H9 (cell line): ENCODE measurements around the gene GPR176. TPM values are rescaled to one million over a fixed set of nuclear protein-coding genes. Genes with fewer than 3 reads are reported as not detected.

ENCODE experiments used
- DNase-seq: peaks from one replicate; pipeline ENCODE4 v3.0.0-alpha.2; 2017
- H2AFZ ChIP-seq: one replicate; pipeline ENCODE4 v1.6.1; 2013; ENCODE audit warnings: mild to moderate bottlenecking, low read length, control low read depth, moderate library complexity
- H2AK5ac ChIP-seq: 2 replicates; pipeline ENCODE4 v1.6.1; 2013; ENCODE audit warnings: low read length, control low read depth, mixed read lengths; ENCODE audit not compliant: insufficient read length
- H2BK120ac ChIP-seq: one replicate; pipeline ENCODE4 v1.6.1; 2013; ENCODE audit warnings: low read depth, mild to moderate bottlenecking, low read length, control low read depth, inconsistent platforms; ENCODE audit not compliant: poor library complexity, severe bottlenecking
- H2BK12ac ChIP-seq: 2 replicates; pipeline ENCODE4 v1.6.1; 2013; ENCODE audit warnings: low read length, control low read depth, mixed read lengths, low read depth; ENCODE audit not compliant: insufficient read length
- H2BK15ac ChIP-seq: 2 replicates; pipeline ENCODE4 v1.6.1; 2013; ENCODE audit warnings: low read depth, low read length, control low read depth
- H2BK20ac ChIP-seq: one replicate; pipeline ENCODE4 v1.6.1; 2013; ENCODE audit warnings: low read depth, mild to moderate bottlenecking, low read length, control low read depth, inconsistent platforms; ENCODE audit not compliant: poor library complexity, severe bottlenecking
- H2BK5ac ChIP-seq: 2 replicates; pipeline ENCODE4 v1.6.1; 2013; ENCODE audit warnings: low read length, control low read depth, mixed read lengths; ENCODE audit not compliant: insufficient read length
- H3K14ac ChIP-seq: 2 replicates; pipeline ENCODE4 v1.6.1; 2013; ENCODE audit warnings: low read length, control low read depth; ENCODE audit not compliant: insufficient read depth
- H3K18ac ChIP-seq: 2 replicates; pipeline ENCODE4 v1.6.1; 2013; ENCODE audit warnings: low read depth, mild to moderate bottlenecking, mixed read lengths, low read length, control low read depth; ENCODE audit not compliant: insufficient read length
- H3K23ac ChIP-seq: 2 replicates; pipeline ENCODE4 v1.6.1; 2013; ENCODE audit warnings: low read length, control low read depth, mixed read lengths, low read depth; ENCODE audit not compliant: insufficient read length
- H3K23me2 ChIP-seq: 2 replicates; pipeline ENCODE4 v1.6.1; 2013; ENCODE audit warnings: low read depth, mild to moderate bottlenecking, mixed read lengths, low read length, control low read depth; ENCODE audit not compliant: insufficient read length, poor library complexity, severe bottlenecking
- H3K27ac ChIP-seq: 2 replicates; pipeline ENCODE4 v1.5.1; 2013; ENCODE audit warnings: low read length, control low read depth, mixed read lengths, low read depth; ENCODE audit not compliant: insufficient read length
- H3K27me3 ChIP-seq: 2 replicates; pipeline ENCODE4 v1.6.1; 2013; ENCODE audit warnings: low read length, control low read depth, inconsistent platforms; ENCODE audit not compliant: insufficient read depth
- H3K4ac ChIP-seq: 2 replicates; pipeline ENCODE4 v1.6.1; 2013; ENCODE audit warnings: low read depth, mild to moderate bottlenecking, control low read depth, inconsistent platforms, low read length, moderate library complexity
- H3K4me1 ChIP-seq: 2 replicates; pipeline ENCODE4 v1.6.1; 2013; ENCODE audit warnings: low read length, control low read depth, inconsistent platforms; ENCODE audit not compliant: insufficient read depth
- H3K4me2 ChIP-seq: 2 replicates; pipeline ENCODE4 v1.6.1; 2013; ENCODE audit warnings: low read length, control low read depth, mixed read lengths; ENCODE audit not compliant: insufficient read length, insufficient read depth
- H3K56ac ChIP-seq: 2 replicates; pipeline ENCODE4 v1.6.1; 2013; ENCODE audit warnings: low read depth, mild to moderate bottlenecking, mixed read lengths, low read length, control low read depth; ENCODE audit not compliant: insufficient read length
- H3K79me1 ChIP-seq: 2 replicates; pipeline ENCODE4 v1.6.1; 2013; ENCODE audit warnings: low read depth, mild to moderate bottlenecking, moderate library complexity, low read length, control low read depth, inconsistent platforms; ENCODE audit not compliant: insufficient read depth, poor library complexity, severe bottlenecking
- H3K79me2 ChIP-seq: 2 replicates; pipeline ENCODE4 v1.6.1; 2013; ENCODE audit warnings: low read length, control low read depth, inconsistent platforms; ENCODE audit not compliant: insufficient read depth
- H3K9ac ChIP-seq: 2 replicates; pipeline ENCODE4 v1.6.1; 2013; ENCODE audit warnings: low read length, control low read depth, mixed read lengths; ENCODE audit not compliant: insufficient read length; ENCODE audit errors: extremely low read depth
- H3K9me3 ChIP-seq: one replicate; pipeline ENCODE4 v1.6.1; 2013; ENCODE audit warnings: low read depth, low read length, inconsistent platforms; ENCODE audit not compliant: control insufficient read depth
- H3T11ph ChIP-seq: one replicate; pipeline ENCODE4 v1.6.1; 2013; ENCODE audit warnings: mild to moderate bottlenecking, low read length, control low read depth, inconsistent platforms
- H4K20me1 ChIP-seq: one replicate; pipeline ENCODE4 v1.6.1; 2013; ENCODE audit not compliant: control insufficient read depth, insufficient read length, insufficient read depth
- H4K5ac ChIP-seq: 2 replicates; pipeline ENCODE4 v1.6.1; 2013; ENCODE audit warnings: low read depth, mild to moderate bottlenecking, mixed read lengths, low read length, control low read depth; ENCODE audit not compliant: insufficient read length
- H4K8ac ChIP-seq: replicated peaks from 2 replicates; pipeline ENCODE4 v1.6.1; 2013; ENCODE audit warnings: low read length, control low read depth, mixed read lengths, low read depth; ENCODE audit not compliant: insufficient read length
- H4K91ac ChIP-seq: 2 replicates; pipeline ENCODE4 v1.6.1; 2013; ENCODE audit warnings: low read depth, mild to moderate bottlenecking, moderate library complexity, mixed read lengths, low read length, control low read depth; ENCODE audit not compliant: insufficient read length
- H3K27ac Mint-ChIP-seq, 3 experiments: 2 replicates in 2 of 3; 3 replicates in 1 of 3; pipeline ENCODE4 v1.8.0; 2020 to 2021; ENCODE audit warnings: mixed read lengths in 3 of 3, mild to moderate bottlenecking in 1 of 3, moderate library complexity in 1 of 3
- H3K27me3 Mint-ChIP-seq: 2 replicates; pipeline ENCODE4 v1.8.0; 2021; ENCODE audit warnings: low read depth, mild to moderate bottlenecking, moderate library complexity, mixed read lengths
- H3K36me3 Mint-ChIP-seq, 3 experiments: 2 replicates in 2 of 3; 3 replicates in 1 of 3; pipeline ENCODE4 v1.8.0; 2020 to 2021; ENCODE audit warnings: low read depth in 3 of 3, mixed read lengths in 3 of 3; ENCODE audit not compliant: insufficient read depth in 1 of 3
- H3K4me1 Mint-ChIP-seq, 2 experiments: 2 replicates each; pipeline ENCODE4 v1.8.0; 2020; ENCODE audit warnings: mixed read lengths in 2 of 2
- H3K4me3 Mint-ChIP-seq, 2 experiments: 2 replicates in 1 of 2; 3 replicates in 1 of 2; pipeline ENCODE4 v1.8.0; 2020 to 2021; ENCODE audit warnings: mild to moderate bottlenecking in 2 of 2, mixed read lengths in 2 of 2, moderate library complexity in 1 of 2
- H3K9me3 Mint-ChIP-seq, 2 experiments: 2 replicates in 1 of 2; 3 replicates in 1 of 2; pipeline ENCODE4 v1.8.0; 2020; ENCODE audit warnings: mild to moderate bottlenecking in 2 of 2, mixed read lengths in 2 of 2, moderate library complexity in 1 of 2
- WGBS: extraction: QIAGEN DNeasy Blood & Tissue Kit; methylation state at CpG from one replicate; pipeline ENCODE4 v1.1.7; 2013; ENCODE audit warnings: missing lambda C conversion rate, low lambda C conversion rate, mixed read lengths; ENCODE audit not compliant: insufficient read length; ENCODE audit errors: extremely low coverage; 5-methylcytosine and 5-hydroxymethylcytosine counted together
- total RNA-seq: library from RNA; stranded (reverse); gene quantifications from 2 replicates; pipeline ENCODE4 v1.2.1, GENCODE V29; 2021
- TF ChIP-seq, protein P1 (sequence below): fragments of 200-600 bp; sonication (generic); conservative IDR thresholded peaks from 3 replicates; pipeline ENCODE4 v1.8.0; 2021; ENCODE audit warnings: antibody characterized with exemption, mild to moderate bottlenecking

GPR176 gene
- total RNA-seq, 1 experiment from 2014 or later, result 132 TPM

DNA sequence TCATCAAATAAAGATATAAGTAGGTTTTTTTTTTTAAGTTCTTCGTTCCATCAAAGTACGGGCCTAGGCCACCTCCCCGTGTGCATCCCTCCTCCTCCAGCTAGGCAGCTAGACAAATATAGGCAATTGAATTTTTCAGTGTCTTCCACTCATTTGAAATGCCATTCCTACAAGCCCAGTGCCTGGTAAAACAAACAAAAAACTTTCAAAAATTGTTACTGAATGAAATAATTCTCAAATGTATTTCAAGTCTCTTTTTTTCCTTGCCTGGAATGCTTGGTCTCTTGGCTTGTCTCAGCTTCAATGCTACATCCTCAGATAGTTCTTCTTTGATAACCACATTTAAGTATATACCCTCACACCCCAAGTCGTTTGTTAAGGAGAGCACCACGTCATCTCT, 17.6 kb upstream of the GPR176 start:
- Histone ChIP-seq H3K9me3 (no peaks in the 10 kb centered on the region), H3K23ac (no peak overlapping the region), H3K14ac (no peak overlapping the region), H4K8ac (no peak overlapping the region), H4K5ac (no peak overlapping the region), H2AFZ (no peak overlapping the region), H3K79me1 (peaks cover 6% of the 10 kb centered on the region), H3K27ac (no peak overlapping the region), H3K56ac (no peak overlapping the region), H2BK120ac (no peak overlapping the region), H2BK12ac (no peak overlapping the region), H3K23me2 (peaks cover 8% of the 10 kb centered on the region), H2BK15ac (no peak overlapping the region), H3K4ac (no peak overlapping the region), H3T11ph (no peak overlapping the region), H2AK5ac (no peak overlapping the region), H3K18ac (no peak overlapping the region), H4K91ac (no peak overlapping the region), H2BK20ac (no peak overlapping the region), H3K4me2 (peak overlapping the region; percentile 8), H4K20me1 (no peaks in the 10 kb centered on the region), H3K27me3 (no peaks in the 10 kb centered on the region), H3K9ac (no peak overlapping the region), H3K79me2 (peaks cover 12% of the 10 kb centered on the region; the same call in 1 of the 2 replicates), H2BK5ac (no peak overlapping the region), H3K4me1 (peaks cover 9% of the 10 kb centered on the region)
- peak overlapping the region in 1 of 3 experiments; percentile 59; a peak in 1 of 7 replicates for H3K27ac Mint-ChIP-seq
- peaks cover 41 to 51% of the 10 kb centered on the region in 2 experiments for H3K4me1 Mint-ChIP-seq
- no peaks in the 10 kb centered on the region for H3K9me3 Mint-ChIP-seq
- peaks cover 30 to 46% (median 44%) of the 10 kb centered on the region in 3 experiments; a peak in 6 of 7 replicates for H3K36me3 Mint-ChIP-seq
- no peak overlapping the region for H3K4me3 Mint-ChIP-seq
- TF ChIP-seq, protein P1, sequence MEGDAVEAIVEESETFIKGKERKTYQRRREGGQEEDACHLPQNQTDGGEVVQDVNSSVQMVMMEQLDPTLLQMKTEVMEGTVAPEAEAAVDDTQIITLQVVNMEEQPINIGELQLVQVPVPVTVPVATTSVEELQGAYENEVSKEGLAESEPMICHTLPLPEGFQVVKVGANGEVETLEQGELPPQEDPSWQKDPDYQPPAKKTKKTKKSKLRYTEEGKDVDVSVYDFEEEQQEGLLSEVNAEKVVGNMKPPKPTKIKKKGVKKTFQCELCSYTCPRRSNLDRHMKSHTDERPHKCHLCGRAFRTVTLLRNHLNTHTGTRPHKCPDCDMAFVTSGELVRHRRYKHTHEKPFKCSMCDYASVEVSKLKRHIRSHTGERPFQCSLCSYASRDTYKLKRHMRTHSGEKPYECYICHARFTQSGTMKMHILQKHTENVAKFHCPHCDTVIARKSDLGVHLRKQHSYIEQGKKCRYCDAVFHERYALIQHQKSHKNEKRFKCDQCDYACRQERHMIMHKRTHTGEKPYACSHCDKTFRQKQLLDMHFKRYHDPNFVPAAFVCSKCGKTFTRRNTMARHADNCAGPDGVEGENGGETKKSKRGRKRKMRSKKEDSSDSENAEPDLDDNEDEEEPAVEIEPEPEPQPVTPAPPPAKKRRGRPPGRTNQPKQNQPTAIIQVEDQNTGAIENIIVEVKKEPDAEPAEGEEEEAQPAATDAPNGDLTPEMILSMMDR, result no peak
- no peaks in the 10 kb centered on the region for H3K27me3 Mint-ChIP-seq
- no CpG with 5 or more reads among the region's 5 CpGs for WGBS
- DNase-seq, result no peak
